CD4-positive, alpha-beta T cell treated with Interleukin-15 for 4 hours (primary cell): ENCODE measurements around the gene NRF1.
"Not testable (repeated sequence)": the region's sequence is repeated elsewhere in the genome, so short reads cannot be mapped to it uniquely, and the experiment has no call there.

Source experiments
- DNase-seq: peaks from one replicate; pipeline ENCODE4 v3.0.0-alpha.2; 2020; ENCODE audit warnings: low spot score

Gene NRF1

DNA sequence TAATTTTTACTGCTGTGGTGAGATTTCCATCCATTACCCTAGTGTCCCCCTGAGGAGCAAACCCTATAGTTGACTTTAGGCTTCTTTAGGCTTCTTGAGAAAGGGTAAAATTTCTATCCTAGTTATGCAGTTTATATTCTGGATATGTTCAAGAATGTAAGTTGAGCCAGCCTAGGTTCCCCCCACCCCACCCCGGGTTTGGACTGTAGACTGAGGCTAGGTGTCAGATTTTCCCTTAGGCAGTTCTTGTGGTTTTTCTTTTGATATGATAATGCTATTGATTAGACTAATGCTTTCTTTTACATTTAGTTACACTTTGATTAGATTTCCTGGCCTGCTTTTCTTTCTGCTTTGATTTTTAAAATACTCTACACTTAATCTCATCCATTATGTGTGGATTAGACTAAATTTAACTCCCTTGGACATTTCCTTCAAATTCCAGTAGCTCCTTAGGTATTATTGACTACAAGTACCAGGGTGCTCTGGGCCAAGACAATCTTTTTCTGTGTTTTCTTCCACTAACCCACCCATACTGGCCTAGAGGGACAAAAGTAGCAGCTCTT, 37.7 kb downstream of the NRF1 start:
- DNase-seq, result no peak

- no peak for DNase-seq
Measured at GRCh38 chr7:129650056-129650758, 38.7 kb downstream of the NRF1 start.

DNA sequence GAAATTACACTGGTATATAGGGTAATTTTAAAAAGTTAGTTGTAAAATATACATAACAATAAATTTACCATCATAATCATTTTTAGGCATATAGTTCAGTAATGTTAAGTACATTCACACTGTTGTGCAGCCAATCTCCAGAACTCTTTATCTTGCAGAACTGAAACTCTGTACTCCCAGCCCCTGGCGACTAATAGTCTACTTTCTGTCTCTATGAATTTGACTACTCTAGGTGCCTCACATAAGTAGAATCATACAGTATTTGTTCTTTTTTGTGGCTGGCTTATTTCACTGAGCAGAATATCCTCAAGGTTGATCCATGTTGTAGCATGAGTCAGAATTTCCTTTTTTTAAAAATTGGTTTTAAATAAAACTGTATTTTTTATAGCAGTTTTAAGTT, 41.4 kb downstream of the NRF1 start:
- no peak for DNase-seq

- no peak for DNase-seq
Measured at GRCh38 chr7:129655811-129656210, 44.3 kb downstream of the NRF1 start.

DNA sequence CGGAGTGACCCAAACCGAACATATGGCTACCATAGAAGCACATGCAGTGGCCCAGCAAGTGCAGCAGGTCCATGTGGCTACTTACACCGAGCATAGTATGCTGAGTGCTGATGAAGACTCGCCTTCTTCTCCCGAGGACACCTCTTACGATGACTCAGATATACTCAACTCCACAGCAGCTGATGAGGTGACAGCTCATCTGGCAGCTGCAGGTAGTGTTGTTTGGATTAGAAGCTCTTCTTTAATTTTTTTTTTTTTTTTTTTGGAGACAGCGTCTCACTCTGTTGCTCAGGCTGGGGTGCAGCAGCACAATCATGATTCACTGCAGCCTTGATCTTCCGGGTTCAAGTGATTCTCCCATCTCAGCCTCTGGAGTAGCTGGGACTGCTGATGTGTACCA, 45.8 kb downstream of the NRF1 start:
- DNase-seq, result no peak

DNA sequence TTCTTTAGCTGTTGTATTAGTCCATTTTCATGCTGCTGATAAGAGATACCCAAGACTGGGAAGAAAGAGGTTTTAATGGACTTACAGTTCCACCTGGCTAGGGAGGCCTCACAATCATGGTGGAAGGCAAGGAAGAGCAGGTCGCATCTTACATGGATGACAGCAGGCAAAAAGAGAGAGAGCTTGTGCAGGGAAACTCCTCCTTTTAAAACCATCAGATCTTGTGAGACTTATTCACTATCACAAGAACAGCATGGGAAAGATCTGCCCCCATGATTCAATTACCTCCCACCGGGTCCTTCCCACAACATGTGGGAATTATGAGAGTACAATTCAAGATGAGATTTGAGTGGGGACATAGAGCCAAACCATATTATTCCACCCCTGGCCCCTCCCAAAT, 48.4 kb downstream of the NRF1 start:
- not testable (repeated sequence) for DNase-seq

DNA sequence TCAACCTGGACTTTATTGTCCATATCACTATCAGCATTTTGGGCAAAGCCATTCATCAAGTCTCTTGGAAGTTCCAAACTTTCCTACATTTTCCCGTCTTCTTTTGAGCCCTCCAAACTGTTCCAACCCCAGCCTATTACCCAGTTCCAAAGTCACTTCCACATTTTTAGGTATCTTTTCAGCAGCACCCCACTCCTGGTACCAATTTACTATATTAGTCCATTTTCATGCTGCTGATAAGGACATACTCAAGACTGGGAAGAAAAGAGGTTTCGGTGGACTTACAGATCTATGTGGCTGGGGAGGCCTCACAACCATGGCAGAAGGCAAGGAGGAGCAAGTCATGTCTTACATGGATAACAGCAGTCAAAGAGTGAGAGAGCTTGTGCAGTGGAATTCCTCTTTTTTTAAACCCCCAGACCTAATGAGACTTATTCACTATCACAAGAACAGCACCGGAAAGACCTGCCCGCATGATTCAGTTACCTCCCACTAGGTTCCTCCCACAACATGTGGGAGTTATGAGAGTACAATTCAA, 50.2 kb downstream of the NRF1 start:
- DNase-seq, result no peak

DNA sequence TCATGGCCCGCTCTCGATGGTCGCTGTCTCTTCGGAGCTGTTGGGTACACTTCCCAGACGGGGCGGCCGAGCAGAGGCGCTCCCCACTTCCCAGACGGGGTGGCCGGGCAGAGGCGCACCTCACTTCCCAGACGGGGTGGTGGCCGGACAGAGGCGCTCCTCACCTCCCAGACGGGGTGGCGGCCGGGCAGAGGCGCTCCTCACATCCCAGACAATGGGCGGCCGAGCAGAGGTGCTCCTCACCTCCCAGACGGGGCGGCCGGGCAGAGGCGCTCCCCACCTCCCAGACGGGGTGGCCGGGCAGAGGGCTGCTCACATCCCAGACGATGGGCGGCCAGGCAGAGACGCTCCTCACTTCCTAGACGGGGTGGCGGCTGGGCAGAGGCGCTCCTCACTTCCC, 51.7 kb downstream of the NRF1 start:
- not testable (repeated sequence) for DNase-seq

DNA sequence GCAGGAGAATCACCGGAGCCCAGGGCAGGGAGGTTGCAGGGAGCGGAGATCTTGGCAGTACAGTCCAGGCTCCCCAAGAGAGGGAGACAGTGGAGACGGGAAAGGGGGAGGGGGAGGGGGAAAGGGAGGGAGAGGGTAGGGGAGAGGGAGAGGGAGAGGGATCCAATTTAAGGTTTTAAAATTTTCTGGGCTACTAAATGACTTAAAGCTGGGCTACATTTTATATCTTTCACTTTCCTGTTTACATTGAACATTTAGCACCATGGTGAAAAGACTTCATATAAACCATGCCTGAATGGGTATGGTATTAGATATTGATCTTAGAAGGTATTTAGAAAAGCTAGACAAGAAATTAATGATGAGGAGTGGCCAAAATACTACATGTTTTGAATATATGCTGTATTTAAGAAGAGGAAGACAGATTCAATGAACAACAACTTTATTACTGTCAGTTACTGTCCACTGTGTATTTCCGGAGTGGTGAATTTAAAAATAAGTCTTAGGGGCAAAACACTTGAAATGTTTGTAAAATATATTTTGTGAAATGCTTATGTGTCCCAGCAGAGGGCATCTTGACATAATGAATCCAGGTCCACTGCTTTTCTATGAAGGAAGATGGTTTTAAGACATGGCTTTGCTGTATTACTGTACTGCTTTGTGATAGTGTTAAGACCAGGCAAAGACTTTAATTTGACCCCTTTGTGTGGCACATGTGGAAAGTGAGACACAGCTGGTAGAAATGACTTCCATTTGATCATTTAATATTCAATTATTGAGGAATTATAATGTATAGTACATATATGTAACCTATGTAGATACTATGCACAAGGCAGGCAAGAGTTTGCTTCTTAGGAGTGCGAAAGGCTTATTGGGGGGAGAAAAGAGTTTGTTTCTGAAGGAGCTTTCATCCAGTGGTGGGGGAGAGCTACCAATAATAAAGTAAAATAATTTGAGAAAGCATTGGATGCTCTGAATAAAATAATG, 52.8 kb downstream of the NRF1 start:
- peak; percentile 22 for DNase-seq

GRCh38 chr7:129665013-129665401, 53.5 kb downstream of the NRF1 start:
- no peak for DNase-seq

- DNase-seq, result no peak
Measured at GRCh38 chr7:129667116-129667515, 55.6 kb downstream of the NRF1 start.

DNA sequence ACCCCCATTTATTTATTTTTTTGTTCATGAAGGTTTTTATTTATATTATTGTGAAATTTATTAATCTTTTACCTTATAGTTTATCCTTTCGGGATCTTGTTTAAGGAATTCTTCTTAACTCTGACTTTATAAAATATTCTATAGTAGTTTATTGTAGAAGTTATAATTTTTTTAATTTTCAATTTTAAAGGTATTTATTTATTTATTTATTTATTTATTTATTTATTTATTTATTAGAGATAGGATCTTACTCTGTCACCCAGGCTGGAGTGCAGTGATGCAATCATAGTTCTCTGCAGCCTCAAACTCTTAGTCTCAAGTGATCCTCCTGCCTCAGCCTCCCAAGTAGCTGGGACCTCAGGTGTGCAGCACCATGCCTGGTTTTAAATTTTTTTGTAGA, 56.0 kb downstream of the NRF1 start:
- no peak for DNase-seq

GRCh38 chr7:129669901-129670300, 58.4 kb downstream of the NRF1 start:
- no peak for DNase-seq

- no peak for DNase-seq
Measured at GRCh38 chr7:129670656-129671055, 59.1 kb downstream of the NRF1 start.

GRCh38 chr7:129671266-129671665, 59.7 kb downstream of the NRF1 start:
- no peak for DNase-seq

GRCh38 chr7:129674475-129674874, 63.0 kb downstream of the NRF1 start:
- not testable (repeated sequence) for DNase-seq

DNA sequence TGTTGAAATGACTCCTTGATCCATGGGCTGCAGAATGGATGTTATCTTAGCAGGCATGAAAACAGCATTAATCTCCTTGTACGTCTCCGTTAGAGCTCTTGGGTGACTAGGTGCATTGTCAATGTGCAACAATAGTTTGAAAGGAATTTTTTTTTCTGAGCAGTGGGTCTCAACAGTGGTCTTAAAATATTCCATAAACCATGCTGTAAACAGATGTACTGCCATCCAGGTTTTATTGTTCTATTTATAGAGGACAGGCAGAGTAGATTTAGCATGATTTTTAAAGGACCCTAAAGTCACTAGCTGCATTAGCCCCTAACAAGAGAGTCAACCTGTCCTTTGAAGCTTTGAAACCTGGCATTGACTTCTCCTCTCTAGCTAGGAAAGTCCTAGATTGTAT, 64.0 kb downstream of the NRF1 start:
- DNase-seq, result no peak

GRCh38 chr7:129676017-129676897, 64.7 kb downstream of the NRF1 start:
- no peak for DNase-seq

DNA sequence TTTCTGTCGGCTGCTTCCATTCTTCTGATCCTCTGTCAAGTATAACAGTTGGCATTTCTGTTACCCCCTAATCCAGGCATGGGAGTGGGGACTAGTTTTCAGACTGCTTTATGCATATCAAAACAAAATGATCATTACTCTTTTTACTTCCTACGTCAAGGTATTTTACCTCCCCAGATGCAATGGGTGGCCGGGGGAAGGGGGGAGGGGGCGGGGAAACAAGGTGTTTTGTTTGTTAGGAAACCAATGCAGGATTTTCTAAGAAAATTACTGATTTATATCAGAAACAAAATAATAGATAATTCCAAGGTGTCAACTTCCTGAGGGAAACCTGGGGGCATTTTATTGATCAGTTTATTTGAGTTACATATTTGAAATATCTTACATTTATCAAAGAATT, 66.3 kb downstream of the NRF1 start:
- no peak for DNase-seq

- DNase-seq, result no peak
Measured at GRCh38 chr7:129678606-129679005, 67.1 kb downstream of the NRF1 start.

GRCh38 chr7:129680400-129680799, 68.9 kb downstream of the NRF1 start:
- no peak for DNase-seq

DNA sequence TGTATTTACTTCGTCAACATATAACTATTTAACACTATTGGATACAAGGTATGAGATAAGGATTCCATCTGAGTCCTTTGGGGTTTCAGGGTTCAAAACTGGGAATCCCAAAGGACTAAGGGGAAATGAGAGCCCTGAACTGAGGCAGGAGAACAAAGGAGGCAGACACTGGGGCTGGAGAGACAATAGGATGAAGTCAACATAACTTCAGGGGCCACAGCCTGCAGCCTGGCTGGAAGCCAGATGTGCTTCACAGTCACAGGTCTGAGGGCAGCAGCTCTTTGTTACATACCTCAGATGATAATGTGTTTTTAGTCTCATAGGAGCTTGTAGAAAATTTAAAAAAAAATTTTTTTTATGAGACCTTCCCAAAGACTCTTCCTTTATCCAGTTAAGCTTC, 73.3 kb downstream of the NRF1 start:
- no peak for DNase-seq
